HEK293 (cell line): ENCODE results near the gene FGR.

Experiments
- EGR2 ChIP-seq: fragments of 450-650 bp; formaldehyde crosslinking; IDR thresholded peaks from 2 replicates; pipeline ENCODE4 v1.5.1; 2016; ENCODE audit warnings: low read depth, missing biosample characterization, missing genetic modification characterization
- GFI1B ChIP-seq: fragments of 450-650 bp; formaldehyde crosslinking; IDR thresholded peaks from 2 replicates; pipeline ENCODE4 v1.5.1; 2016; ENCODE audit warnings: missing biosample characterization, missing genetic modification characterization
- GLI2 ChIP-seq: fragments of 450-650 bp; formaldehyde crosslinking; IDR thresholded peaks from 2 replicates; pipeline ENCODE4; 2017; ENCODE audit warnings: missing biosample characterization, missing genetic modification characterization, low read depth, borderline replicate concordance
- KLF9 ChIP-seq: fragments of 450-650 bp; formaldehyde crosslinking; IDR thresholded peaks from 2 replicates; pipeline ENCODE4 v1.5.1; 2016; ENCODE audit warnings: missing biosample characterization, missing genetic modification characterization, low read depth
- MEIS1 ChIP-seq: sonication (generic); formaldehyde crosslinking; IDR thresholded peaks from 2 replicates; pipeline ENCODE4 v1.8.1; 2022; ENCODE audit warnings: missing genetic modification reagents, mild to moderate bottlenecking, borderline replicate concordance
- ZFP3 ChIP-seq: fragments of 450-650 bp; formaldehyde crosslinking; IDR thresholded peaks from 2 replicates; pipeline ENCODE4 v1.5.1; 2016; ENCODE audit warnings: low read depth, missing biosample characterization, missing genetic modification characterization
- ZFP37 ChIP-seq: fragments of 450-650 bp; formaldehyde crosslinking; IDR thresholded peaks from 2 replicates; pipeline ENCODE4 v1.5.1; 2016; ENCODE audit warnings: missing biosample characterization, missing genetic modification characterization
- ZFP69B ChIP-seq: fragments of 450-650 bp; formaldehyde crosslinking; IDR thresholded peaks from 2 replicates; pipeline ENCODE4 v1.5.1; 2016; ENCODE audit warnings: missing biosample characterization, missing genetic modification characterization
- ZNF121 ChIP-seq: fragments of 450-650 bp; formaldehyde crosslinking; IDR thresholded peaks from 2 replicates; pipeline ENCODE4 v1.5.1; 2016; ENCODE audit warnings: missing biosample characterization, missing genetic modification characterization
- ZNF133 ChIP-seq: fragments of 450-650 bp; formaldehyde crosslinking; IDR thresholded peaks from 2 replicates; pipeline ENCODE4 v1.5.1; 2016; ENCODE audit warnings: missing biosample characterization, missing genetic modification characterization
- ZNF174 ChIP-seq: fragments of 450-650 bp; formaldehyde crosslinking; IDR thresholded peaks from 2 replicates; pipeline ENCODE4 v1.5.0; 2017; ENCODE audit warnings: missing biosample characterization, mild to moderate bottlenecking, missing genetic modification characterization
- ZNF221 ChIP-seq: fragments of 450-650 bp; formaldehyde crosslinking; IDR thresholded peaks from 2 replicates; pipeline ENCODE4 v1.5.1; 2017; ENCODE audit warnings: missing biosample characterization, missing genetic modification characterization, borderline replicate concordance
- ZNF239 ChIP-seq: fragments of 450-650 bp; formaldehyde crosslinking; IDR thresholded peaks from 2 replicates; pipeline ENCODE4 v1.5.1; 2016; ENCODE audit warnings: missing biosample characterization, missing genetic modification characterization
- ZNF335 ChIP-seq: fragments of 450-650 bp; formaldehyde crosslinking; conservative IDR thresholded peaks from 2 replicates; pipeline ENCODE4 v1.5.1; 2016; ENCODE audit warnings: missing biosample characterization, missing genetic modification characterization
- ZNF501 ChIP-seq: fragments of 450-650 bp; formaldehyde crosslinking; IDR thresholded peaks from 2 replicates; pipeline ENCODE4 v1.5.1; 2016; ENCODE audit warnings: missing biosample characterization, missing genetic modification characterization
- ZNF544 ChIP-seq: fragments of 450-650 bp; formaldehyde crosslinking; IDR thresholded peaks from 2 replicates; pipeline ENCODE4 v1.5.0; 2017; ENCODE audit warnings: missing biosample characterization, missing genetic modification characterization
- ZNF558 ChIP-seq: fragments of 450-650 bp; formaldehyde crosslinking; IDR thresholded peaks from 2 replicates; pipeline ENCODE4 v1.5.1; 2016; ENCODE audit warnings: missing biosample characterization, missing genetic modification characterization
- ZNF560 ChIP-seq: fragments of 450-650 bp; formaldehyde crosslinking; IDR thresholded peaks from 2 replicates; pipeline ENCODE4 v1.5.1; 2017; ENCODE audit warnings: missing biosample characterization, missing genetic modification characterization, borderline replicate concordance
- ZNF843 ChIP-seq: fragments of 450-650 bp; formaldehyde crosslinking; IDR thresholded peaks from 2 replicates; pipeline ENCODE4 v1.5.1; 2016; ENCODE audit warnings: missing biosample characterization, missing genetic modification characterization
- ZSCAN23 ChIP-seq: fragments of 450-650 bp; formaldehyde crosslinking; IDR thresholded peaks from 2 replicates; pipeline ENCODE4 v1.5.1; 2016; ENCODE audit warnings: missing biosample characterization, missing genetic modification characterization
- ZSCAN30 ChIP-seq: fragments of 450-650 bp; IDR thresholded peaks from 2 replicates; pipeline ENCODE4 v1.5.1; 2018; ENCODE audit warnings: missing biosample characterization, mild to moderate bottlenecking, missing genetic modification characterization, moderate library complexity
- TF ChIP-seq, protein P1 (sequence below): fragments of 450-650 bp; formaldehyde crosslinking; IDR thresholded peaks from 2 replicates; pipeline ENCODE4 v1.5.1; 2016; ENCODE audit warnings: missing biosample characterization, missing genetic modification characterization
- TF ChIP-seq, protein P2 (sequence below): fragments of 450-650 bp; formaldehyde crosslinking; IDR thresholded peaks from 2 replicates; pipeline ENCODE4 v1.5.1; 2016; ENCODE audit warnings: missing biosample characterization, missing genetic modification characterization
- TF ChIP-seq, protein P3 (sequence below): fragments of 450-650 bp; IDR thresholded peaks from 2 replicates; pipeline ENCODE4 v1.5.1; 2018; ENCODE audit warnings: missing biosample characterization, missing genetic modification characterization
- TF ChIP-seq, protein P4 (sequence below): fragments of 450-650 bp; formaldehyde crosslinking; IDR thresholded peaks from 2 replicates; pipeline ENCODE4 v1.5.1; 2016; ENCODE audit warnings: missing biosample characterization, missing genetic modification characterization, low read depth
- TF ChIP-seq, protein P5 (sequence below): fragments of 450-650 bp; IDR thresholded peaks from 2 replicates; pipeline ENCODE4 v1.5.1; 2018; ENCODE audit warnings: missing biosample characterization, mild to moderate bottlenecking, missing genetic modification characterization
- TF ChIP-seq, protein P6 (sequence below): fragments of 450-650 bp; formaldehyde crosslinking; IDR thresholded peaks from 2 replicates; pipeline ENCODE4 v1.5.1; 2017; ENCODE audit warnings: missing biosample characterization, missing genetic modification characterization
- TF ChIP-seq, protein P7 (sequence below): fragments of 450-650 bp; formaldehyde crosslinking; conservative IDR thresholded peaks from 2 replicates; pipeline ENCODE4 v1.5.1; 2016; ENCODE audit warnings: low read depth, missing biosample characterization, missing genetic modification characterization

Gene FGR

DNA sequence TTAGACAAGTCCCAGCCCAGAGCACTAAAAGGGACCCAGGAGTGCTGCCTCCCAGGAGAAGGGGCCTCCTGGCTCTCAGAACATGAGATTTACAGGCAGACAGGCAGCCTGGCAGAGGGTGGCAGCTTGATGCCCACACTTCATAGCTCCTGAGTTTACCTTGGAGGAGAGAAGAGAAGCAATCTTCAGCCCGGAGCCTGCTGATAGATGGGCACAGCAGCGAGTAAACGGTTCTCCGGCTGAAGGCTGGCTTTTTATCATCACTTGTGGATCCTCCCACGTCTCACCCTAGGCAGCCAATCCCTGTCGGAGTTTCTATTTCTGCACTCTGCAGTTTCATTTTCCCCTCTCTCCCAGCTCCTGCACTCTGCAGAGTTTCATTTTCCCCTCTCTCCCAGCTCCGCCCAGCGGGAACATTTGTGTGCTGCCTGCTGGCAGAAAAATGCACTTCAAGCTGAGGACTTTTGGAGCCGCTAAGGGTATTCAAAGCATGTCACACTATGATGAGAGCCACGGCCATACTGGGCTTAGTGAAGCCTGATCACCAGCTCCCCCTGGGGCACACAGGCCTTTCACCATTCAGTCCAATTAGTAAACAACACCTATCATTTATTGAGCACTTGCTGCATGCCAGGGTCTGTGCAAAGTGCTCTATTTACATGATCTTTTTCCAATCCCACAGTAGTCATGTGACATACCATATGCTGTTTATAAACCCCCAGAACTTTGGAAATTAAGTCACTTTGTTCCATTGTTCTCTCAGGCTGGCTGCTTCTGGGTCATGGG lies 37.2 kb upstream of the FGR start, which contains the start of gene IFI6 (continued):
- TF ChIP-seq ZFP3 (no peak), ZFP37 (0 out of 2 replicates have a peak, but pooled peaks have one; percentile 51), ZNF558 (tag by site-specific recombination) (no peak), ZNF174 (tag by site-specific recombination) (no peak), MEIS1 (no peak), GFI1B (no peak; the same call in 1 of the 2 replicates), GLI2 (tag by site-specific recombination) (no peak), ZNF501 (tag by site-specific recombination) (no peak), ZNF121 (tag by site-specific recombination) (no peak), ZNF335 (tag by site-specific recombination) (peak; percentile 83), ZNF843 (tag by site-specific recombination) (no peak), ZSCAN23 (tag by site-specific recombination) (no peak), KLF9 (tag by site-specific recombination) (no peak), EGR2 (tag by site-specific recombination) (0 out of 2 replicates have a peak, but pooled peaks have one; percentile 25), ZNF239 (tag by site-specific recombination) (no peak), ZNF544 (tag by site-specific recombination) (no peak), ZSCAN30 (tag by site-specific recombination) (peak; percentile 100), ZNF221 (tag by site-specific recombination) (no peak), ZNF560 (tag by site-specific recombination) (no peak), ZFP69B (tag by site-specific recombination) (no peak), ZNF133 (tag by site-specific recombination) (no peak)
- TF ChIP-seq, protein P1, sequence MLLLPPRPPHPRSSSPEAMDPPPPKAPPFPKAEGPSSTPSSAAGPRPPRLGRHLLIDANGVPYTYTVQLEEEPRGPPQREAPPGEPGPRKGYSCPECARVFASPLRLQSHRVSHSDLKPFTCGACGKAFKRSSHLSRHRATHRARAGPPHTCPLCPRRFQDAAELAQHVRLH, result peak; percentile 18; the same call in 1 of the 2 replicates
- TF ChIP-seq, protein P2, sequence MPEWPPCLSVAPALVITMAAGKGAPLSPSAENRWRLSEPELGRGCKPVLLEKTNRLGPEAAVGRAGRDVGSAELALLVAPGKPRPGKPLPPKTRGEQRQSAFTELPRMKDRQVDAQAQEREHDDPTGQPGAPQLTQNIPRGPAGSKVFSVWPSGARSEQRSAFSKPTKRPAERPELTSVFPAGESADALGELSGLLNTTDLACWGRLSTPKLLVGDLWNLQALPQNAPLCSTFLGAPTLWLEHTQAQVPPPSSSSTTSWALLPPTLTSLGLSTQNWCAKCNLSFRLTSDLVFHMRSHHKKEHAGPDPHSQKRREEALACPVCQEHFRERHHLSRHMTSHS (tag by site-specific recombination), result no peak
- TF ChIP-seq, protein P3, sequence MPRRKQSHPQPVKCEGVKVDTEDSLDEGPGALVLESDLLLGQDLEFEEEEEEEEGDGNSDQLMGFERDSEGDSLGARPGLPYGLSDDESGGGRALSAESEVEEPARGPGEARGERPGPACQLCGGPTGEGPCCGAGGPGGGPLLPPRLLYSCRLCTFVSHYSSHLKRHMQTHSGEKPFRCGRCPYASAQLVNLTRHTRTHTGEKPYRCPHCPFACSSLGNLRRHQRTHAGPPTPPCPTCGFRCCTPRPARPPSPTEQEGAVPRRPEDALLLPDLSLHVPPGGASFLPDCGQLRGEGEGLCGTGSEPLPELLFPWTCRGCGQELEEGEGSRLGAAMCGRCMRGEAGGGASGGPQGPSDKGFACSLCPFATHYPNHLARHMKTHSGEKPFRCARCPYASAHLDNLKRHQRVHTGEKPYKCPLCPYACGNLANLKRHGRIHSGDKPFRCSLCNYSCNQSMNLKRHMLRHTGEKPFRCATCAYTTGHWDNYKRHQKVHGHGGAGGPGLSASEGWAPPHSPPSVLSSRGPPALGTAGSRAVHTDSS, result no peak
- TF ChIP-seq, protein P4, sequence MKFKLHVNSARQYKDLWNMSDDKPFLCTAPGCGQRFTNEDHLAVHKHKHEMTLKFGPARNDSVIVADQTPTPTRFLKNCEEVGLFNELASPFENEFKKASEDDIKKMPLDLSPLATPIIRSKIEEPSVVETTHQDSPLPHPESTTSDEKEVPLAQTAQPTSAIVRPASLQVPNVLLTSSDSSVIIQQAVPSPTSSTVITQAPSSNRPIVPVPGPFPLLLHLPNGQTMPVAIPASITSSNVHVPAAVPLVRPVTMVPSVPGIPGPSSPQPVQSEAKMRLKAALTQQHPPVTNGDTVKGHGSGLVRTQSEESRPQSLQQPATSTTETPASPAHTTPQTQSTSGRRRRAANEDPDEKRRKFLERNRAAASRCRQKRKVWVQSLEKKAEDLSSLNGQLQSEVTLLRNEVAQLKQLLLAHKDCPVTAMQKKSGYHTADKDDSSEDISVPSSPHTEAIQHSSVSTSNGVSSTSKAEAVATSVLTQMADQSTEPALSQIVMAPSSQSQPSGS (tag by site-specific recombination), result no peak
- TF ChIP-seq, protein P5, sequence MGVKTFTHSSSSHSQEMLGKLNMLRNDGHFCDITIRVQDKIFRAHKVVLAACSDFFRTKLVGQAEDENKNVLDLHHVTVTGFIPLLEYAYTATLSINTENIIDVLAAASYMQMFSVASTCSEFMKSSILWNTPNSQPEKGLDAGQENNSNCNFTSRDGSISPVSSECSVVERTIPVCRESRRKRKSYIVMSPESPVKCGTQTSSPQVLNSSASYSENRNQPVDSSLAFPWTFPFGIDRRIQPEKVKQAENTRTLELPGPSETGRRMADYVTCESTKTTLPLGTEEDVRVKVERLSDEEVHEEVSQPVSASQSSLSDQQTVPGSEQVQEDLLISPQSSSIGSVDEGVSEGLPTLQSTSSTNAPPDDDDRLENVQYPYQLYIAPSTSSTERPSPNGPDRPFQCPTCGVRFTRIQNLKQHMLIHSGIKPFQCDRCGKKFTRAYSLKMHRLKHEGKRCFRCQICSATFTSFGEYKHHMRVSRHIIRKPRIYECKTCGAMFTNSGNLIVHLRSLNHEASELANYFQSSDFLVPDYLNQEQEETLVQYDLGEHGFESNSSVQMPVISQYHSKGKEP (tag by site-specific recombination), result peak; percentile 91
- TF ChIP-seq, protein P6, sequence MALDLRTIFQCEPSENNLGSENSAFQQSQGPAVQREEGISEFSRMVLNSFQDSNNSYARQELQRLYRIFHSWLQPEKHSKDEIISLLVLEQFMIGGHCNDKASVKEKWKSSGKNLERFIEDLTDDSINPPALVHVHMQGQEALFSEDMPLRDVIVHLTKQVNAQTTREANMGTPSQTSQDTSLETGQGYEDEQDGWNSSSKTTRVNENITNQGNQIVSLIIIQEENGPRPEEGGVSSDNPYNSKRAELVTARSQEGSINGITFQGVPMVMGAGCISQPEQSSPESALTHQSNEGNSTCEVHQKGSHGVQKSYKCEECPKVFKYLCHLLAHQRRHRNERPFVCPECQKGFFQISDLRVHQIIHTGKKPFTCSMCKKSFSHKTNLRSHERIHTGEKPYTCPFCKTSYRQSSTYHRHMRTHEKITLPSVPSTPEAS (tag by site-specific recombination), result no peak
- TF ChIP-seq, protein P7, sequence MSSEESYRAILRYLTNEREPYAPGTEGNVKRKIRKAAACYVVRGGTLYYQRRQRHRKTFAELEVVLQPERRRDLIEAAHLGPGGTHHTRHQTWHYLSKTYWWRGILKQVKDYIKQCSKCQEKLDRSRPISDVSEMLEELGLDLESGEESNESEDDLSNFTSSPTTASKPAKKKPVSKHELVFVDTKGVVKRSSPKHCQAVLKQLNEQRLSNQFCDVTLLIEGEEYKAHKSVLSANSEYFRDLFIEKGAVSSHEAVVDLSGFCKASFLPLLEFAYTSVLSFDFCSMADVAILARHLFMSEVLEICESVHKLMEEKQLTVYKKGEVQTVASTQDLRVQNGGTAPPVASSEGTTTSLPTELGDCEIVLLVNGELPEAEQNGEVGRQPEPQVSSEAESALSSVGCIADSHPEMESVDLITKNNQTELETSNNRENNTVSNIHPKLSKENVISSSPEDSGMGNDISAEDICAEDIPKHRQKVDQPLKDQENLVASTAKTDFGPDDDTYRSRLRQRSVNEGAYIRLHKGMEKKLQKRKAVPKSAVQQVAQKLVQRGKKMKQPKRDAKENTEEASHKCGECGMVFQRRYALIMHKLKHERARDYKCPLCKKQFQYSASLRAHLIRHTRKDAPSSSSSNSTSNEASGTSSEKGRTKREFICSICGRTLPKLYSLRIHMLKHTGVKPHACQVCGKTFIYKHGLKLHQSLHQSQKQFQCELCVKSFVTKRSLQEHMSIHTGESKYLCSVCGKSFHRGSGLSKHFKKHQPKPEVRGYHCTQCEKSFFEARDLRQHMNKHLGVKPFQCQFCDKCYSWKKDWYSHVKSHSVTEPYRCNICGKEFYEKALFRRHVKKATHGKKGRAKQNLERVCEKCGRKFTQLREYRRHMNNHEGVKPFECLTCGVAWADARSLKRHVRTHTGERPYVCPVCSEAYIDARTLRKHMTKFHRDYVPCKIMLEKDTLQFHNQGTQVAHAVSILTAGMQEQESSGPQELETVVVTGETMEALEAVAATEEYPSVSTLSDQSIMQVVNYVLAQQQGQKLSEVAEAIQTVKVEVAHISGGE (tag by site-specific recombination), result no peak
